ENCODE data around the gene LEPROT.
"Not testable (repeated sequence)": the region's sequence is repeated elsewhere in the genome, so short reads cannot be mapped to it uniquely, and the experiment has no call there.

Gene LEPROT, protein sequence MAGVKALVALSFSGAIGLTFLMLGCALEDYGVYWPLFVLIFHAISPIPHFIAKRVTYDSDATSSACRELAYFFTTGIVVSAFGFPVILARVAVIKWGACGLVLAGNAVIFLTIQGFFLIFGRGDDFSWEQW

GRCh38 chr1:65420590-65421350 lies at the start of gene LEPROT, which contains the start of gene LEPR:
Gene LEPROT (plus strand): TSS chr1:65420668. CDS start chr1:65420725, 57 bp downstream.
Gene LEPR (plus strand): TSS chr1:65420668. CDS start chr1:65565566, 144,898 bp downstream.
- no peak for DNase-seq

GRCh38 chr1:65371544-65371943 lies 48.9 kb upstream of the LEPROT start:
- no peak for DNase-seq

DNA sequence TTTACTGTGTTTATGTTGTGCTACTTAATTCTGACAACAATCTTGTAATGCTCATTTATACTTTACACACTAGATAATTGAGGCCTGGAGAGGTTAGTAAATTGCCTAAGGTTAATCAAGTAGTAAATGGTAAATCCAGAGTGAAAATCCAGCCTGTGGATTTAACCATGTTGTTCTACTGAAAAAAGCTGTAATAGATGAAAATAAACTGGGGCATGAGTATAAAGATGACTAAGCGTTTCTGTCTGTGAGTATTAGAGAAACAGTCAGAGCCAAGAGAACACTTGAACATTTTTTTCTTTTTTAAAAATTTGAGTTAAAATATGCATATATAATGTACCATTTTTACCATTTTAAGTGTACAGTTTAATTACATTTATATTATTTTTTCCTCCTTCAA lies 47.9 kb upstream of the LEPROT start:
- no peak for DNase-seq

- no peak for DNase-seq
Observed at GRCh38 chr1:65377496-65378246, 42.8 kb upstream of the LEPROT start.

DNA sequence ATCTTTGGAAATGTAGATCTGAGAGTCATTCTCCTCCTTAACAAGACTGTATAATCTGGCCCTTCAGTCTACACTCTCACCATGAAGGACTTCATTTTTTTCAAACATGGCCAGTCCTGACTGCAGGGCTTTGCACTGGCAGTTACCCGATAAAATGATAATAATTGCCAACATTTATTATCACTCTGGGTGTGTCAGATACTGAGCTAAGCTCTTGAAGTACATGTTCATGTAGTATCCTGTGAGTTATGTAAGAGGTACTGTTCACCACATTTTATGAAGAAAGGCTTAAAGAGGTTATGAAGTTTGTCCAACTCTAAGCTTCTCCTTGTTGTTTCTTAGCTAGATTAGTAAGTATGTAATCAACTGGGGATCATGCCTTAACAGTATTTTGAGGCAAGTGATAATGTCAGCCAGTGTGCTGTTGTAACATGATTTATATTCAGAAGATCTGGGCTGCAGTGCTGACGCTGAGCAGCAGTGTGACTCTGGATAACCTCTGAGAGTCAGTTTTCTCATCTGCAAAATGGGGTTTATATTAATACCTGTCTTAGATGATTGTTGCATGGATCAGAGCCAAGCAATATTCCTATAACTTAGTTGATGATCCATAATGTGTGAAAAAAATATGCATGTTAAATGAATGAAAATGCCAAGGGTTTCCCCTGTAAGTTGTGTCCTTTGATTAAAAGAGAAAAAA lies 42.1 kb upstream of the LEPROT start:
- no peak for DNase-seq

DNA sequence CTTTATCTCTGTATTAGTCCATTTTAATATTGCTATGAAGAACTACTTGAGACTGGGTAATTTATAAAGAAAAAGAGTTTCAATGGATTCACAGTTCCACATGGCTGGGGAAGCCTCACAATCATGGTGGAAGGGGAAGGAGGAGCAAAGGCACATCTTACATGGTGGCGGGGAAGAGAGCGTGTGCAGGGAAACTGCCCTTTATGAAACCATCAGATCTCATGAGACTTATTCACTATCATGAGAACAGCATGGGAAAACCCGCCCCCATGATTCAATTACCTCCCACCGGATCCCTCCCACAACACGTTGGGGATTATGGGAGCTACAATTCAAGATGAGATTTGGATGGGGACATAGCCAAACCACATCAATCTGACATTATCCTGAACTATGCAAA lies 36.0 kb upstream of the LEPROT start:
- DNase-seq, result not testable (repeated sequence)

DNA sequence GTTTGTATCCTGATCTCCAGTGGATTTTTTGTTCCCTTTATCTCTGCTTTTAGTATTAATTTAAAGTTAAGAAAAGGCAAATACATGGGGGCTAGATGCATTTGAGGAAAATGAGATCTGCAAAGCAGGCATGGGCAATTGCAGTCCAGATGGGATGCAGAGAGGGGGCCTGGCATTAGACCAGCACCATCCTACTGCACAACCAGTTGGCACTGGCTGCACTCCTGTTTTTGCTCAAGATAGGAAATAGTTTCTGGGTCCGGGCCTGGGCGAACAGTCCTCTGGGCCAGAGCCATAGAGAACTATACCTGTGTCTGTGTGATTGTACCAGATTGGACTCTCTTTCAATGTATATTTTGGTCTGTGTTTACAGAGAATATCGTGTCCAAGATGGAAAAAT lies 34.0 kb upstream of the LEPROT start:
- DNase-seq, result no peak

DNA sequence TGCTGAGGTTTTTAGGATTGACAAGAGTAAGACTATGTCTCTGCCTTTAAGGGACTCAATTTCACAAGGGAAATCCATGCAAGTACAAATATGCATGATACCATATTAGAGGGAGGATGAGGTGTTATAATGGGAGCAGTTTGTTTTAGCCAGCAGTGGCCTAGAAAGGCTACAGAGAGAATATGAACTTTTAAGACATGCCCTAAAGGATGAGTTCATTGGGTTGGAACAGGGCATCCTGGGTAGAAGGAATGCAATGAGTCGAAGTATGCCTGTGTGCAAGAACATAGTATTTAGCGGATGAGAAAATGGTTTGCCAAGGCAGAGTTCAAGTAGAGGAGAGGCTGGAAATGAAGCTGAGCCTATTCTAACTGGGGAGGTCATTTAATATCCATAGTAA lies 32.6 kb upstream of the LEPROT start:
- DNase-seq, result no peak

DNA sequence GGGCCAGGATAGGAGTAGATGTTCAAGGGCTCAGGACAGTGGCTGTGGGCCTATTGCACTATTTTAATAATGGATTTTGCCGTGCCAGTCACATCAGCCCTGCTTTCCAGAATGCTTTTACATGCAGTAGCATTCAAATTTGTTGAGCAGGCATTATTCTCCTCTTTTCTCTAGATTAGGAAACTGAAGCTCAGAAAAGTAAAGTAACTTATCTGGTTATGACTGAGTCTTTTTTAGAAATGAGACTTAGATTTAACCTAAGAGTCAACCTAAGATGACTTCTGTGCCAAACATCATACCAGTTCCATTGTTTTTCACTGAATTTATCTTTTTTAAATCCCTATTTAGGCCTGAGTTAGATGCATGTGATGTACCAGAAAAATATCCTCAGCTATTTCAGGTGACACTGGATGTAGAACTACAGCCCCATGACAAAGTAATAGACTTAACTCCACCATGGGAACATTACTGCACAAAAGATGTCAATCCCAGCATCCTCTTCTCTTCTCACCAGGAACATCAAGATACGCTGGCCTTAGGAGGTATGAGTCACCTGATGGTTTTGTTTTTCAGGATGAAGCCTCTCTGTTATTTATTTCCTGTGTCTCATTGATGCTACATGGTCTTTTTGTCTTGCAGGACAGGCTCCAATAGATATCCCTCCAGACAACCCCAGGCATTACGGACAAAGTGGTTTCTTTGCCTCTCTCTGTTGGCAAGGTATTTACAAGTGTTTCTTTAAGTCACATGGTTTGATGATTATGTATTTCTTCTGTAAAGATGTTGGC lies 31.4 kb upstream of the LEPROT start:
- DNase-seq, result no peak

- no peak for DNase-seq
Observed at GRCh38 chr1:65392497-65392896, 28.0 kb upstream of the LEPROT start.

GRCh38 chr1:65393347-65393746 lies 27.1 kb upstream of the LEPROT start:
- DNase-seq, result no peak

DNA sequence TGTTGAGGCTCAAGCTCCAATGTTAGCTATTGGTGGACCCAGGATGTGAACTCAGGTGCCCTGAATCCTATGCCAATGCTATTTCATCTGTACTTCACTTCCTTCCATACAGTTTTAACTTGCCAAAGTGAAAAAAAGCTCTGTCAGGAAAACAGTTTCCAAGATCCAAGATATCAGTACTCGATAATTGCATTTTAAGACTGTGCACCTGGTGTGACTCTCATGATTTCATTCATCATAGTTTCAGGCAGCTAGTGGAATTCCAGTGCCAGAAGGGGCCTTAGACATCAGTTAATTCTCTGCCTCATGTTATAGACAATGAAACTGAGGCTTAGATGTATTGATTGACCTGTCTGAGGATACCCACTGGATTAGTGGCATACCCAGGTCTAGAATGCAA lies 26.5 kb upstream of the LEPROT start:
- no peak for DNase-seq

DNA sequence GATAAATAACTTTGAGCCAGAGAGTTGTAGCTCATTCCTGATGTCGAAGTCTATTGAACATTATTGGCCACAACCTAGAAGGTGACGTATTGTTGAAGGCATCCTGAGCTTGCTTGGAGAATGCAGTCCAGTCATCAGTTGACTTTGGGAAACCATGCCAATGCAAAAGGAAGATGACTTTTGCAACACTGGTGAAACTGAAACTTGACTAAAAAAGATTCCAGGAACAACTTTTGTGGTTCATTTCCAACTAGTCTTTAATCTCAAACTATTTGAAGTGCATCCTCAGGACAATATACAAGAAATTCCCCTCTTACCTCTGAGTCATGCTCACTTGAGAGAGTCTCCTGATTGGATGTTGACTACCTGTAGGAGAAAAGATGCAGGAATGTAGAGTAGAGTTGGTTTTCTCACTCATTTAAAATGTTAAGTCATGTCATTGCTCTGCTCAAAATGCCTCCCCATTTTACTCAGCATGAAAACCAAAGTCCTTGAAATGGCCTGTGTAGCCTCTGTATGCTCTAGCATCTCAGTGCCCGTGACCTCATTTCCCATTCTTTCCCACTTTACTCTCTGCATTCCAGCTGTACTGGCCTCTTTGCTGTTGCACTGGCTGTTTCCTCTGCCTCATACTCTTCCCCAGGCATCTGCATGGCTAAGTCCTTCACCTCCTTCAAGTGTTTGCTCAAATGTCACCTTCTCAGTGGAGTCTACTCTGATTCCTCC lies 24.4 kb upstream of the LEPROT start:
- DNase-seq, result no peak

GRCh38 chr1:65398083-65398482 lies 22.4 kb upstream of the LEPROT start:
- no peak for DNase-seq

GRCh38 chr1:65399003-65399402 lies 21.5 kb upstream of the LEPROT start:
- no peak for DNase-seq

DNA sequence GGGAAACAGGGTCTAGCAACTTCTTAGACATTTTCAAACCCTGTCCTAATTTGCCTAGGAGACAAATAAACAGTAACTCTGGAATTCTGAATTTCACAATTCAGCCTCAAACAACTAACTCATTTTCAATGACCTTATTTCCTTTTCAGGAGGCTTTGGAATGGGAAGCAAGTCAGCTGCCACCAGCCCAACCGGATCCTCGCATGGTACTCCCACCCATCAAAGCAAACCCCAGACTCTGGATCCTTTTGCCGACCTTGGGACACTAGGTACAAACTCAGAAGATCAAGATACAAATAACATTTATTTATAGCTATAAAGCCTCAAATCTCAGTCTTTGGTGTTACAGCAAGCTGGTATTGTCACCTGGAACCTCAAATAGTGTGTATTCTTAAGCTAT lies 18.9 kb upstream of the LEPROT start:
- DNase-seq, result no peak

DNA sequence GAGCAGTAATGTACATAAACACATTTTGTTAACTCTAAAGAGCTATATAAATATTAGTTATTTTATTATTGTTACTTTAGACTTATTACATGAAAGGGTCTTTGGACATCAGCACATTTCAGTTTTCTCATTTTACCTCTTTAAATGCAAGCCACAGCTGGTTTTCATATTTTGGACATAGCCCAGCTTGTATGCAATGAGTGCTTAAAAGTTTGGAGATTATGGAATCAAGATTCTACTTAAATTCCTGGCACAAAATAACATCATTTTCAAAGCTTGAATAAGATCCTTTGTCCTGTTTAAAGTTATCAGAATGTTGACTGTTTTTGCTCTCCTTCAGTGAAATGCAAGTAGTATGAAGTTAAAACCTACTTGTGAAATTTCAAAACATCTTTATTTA lies 15.5 kb upstream of the LEPROT start:
- DNase-seq, result no peak

- no peak for DNase-seq
Observed at GRCh38 chr1:65407877-65408276, 12.6 kb upstream of the LEPROT start.

GRCh38 chr1:65409314-65409713 lies 11.2 kb upstream of the LEPROT start:
- DNase-seq, result no peak

DNA sequence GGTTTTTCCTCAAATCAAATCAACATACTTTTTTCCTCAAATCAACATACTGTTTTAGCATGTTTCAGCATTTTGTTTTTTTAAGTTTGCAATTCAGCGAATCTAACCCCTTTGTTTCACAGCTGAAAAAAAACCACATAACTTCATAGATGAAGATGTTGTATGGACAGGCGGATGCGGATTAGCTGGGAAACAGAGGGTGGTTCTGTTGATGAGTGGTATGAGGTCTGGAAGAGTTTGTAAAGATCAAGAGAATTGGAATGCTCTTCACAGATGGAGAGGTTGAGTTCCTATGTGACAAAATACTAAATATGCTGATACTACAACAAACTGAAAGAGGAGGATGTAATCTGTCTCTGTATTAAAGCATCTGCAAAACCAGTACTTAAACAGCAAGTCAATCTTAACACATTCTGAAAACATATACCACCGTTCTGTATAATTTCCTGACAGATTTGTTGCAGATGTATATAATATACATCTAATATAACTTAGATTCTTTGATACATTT lies 10.6 kb upstream of the LEPROT start:
- no peak for DNase-seq

DNA sequence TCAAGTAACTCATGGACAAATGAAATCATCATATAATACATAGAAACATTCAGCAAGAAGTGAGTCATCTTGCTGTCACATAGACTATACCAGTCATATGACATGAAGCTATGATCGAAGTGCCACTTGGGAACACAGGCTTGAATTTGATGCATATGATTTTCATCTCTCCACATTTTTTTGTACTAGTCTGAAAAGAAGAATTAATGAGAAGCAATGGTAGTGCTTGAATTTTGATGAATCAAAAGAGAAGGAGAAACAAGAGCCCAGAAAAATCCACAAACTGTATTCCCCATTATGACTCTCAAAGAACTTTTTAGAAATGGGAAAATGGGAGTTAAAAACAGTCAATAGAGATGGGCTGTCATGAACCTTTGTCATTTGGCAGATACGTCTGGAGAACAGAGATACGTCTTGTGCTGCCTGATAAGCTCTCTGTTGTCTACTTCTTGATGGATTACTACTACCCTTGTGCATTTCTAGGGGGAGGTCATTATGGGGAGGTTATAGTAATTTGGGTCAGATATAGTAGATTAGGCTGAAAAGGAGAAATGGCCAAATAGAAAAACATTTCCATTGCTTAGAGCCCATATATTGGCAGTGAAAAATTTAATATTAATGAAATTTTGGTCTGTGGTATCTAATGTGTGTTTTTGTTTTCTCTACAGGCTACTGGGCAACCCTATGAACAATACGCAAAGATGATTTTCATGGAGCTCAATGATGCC lies 8.0 kb upstream of the LEPROT start:
- no peak for DNase-seq
